Osteocyte (in vitro differentiated cells): ENCODE data around the gene RCOR1. TPM values are rescaled to one million over a fixed set of nuclear protein-coding genes. Genes with fewer than 3 reads are reported as not detected.

Source experiments
- DNase-seq: peaks from one replicate; pipeline ENCODE4 v3.0.0; 2021; ENCODE audit warnings: mixed read lengths; ENCODE audit not compliant: unreplicated experiment; ENCODE audit errors: extremely low spot score
- H3K27ac Mint-ChIP-seq: one replicate; pipeline ENCODE4 v1.8.0; 2021; ENCODE audit warnings: mild to moderate bottlenecking, mixed read lengths; ENCODE audit not compliant: unreplicated experiment
- H3K27me3 Mint-ChIP-seq: one replicate; pipeline ENCODE4 v1.8.0; 2021; ENCODE audit warnings: mixed read lengths; ENCODE audit not compliant: unreplicated experiment
- H3K36me3 Mint-ChIP-seq: one replicate; pipeline ENCODE4 v1.8.0; 2021; ENCODE audit warnings: mixed read lengths; ENCODE audit not compliant: unreplicated experiment
- H3K4me1 Mint-ChIP-seq: one replicate; pipeline ENCODE4 v1.8.0; 2021; ENCODE audit warnings: mixed read lengths; ENCODE audit not compliant: unreplicated experiment
- H3K4me3 Mint-ChIP-seq: one replicate; pipeline ENCODE4 v1.8.0; 2021; ENCODE audit warnings: mild to moderate bottlenecking, moderate library complexity, mixed read lengths; ENCODE audit not compliant: unreplicated experiment
- H3K9me3 Mint-ChIP-seq: one replicate; pipeline ENCODE4 v1.8.0; 2021; ENCODE audit warnings: mixed read lengths; ENCODE audit not compliant: unreplicated experiment
- CTCF ChIP-seq: fragments of 200-600 bp; sonication (generic); IDR thresholded peaks from 2 replicates; pipeline ENCODE4 v1.5.0; 2021; ENCODE audit warnings: antibody characterized with exemption, mild to moderate bottlenecking, moderate library complexity
- total RNA-seq: library from RNA; stranded (reverse); gene quantifications from 2 replicates; pipeline ENCODE4 v1.2.1, GENCODE V29; 2021

RCOR1 gene
- total RNA-seq, 1 donor from 2014 or later = 23.6 TPM

GRCh38 chr14:102672410-102672960, 80.0 kb downstream of the RCOR1 start:
- Mint-ChIP-seq H3K4me3 (no peak overlapping the region), H3K27ac (no peak overlapping the region), H3K27me3 (no peaks in the 10 kb centered on the region), H3K9me3 (peaks cover 6% of the 10 kb centered on the region), H3K36me3 (peaks cover 2% of the 10 kb centered on the region), H3K4me1 (peaks cover 8% of the 10 kb centered on the region)
- no peak for TF ChIP-seq CTCF
- no peak for DNase-seq

- Mint-ChIP-seq H3K27me3 (no peaks in the 10 kb centered on the region), H3K9me3 (peaks cover 6% of the 10 kb centered on the region), H3K4me1 (peaks cover 2% of the 10 kb centered on the region), H3K36me3 (peaks cover 2% of the 10 kb centered on the region), H3K27ac (no peak overlapping the region), H3K4me3 (no peak overlapping the region)
- DNase-seq = no peak
- no peak for TF ChIP-seq CTCF
Observed at GRCh38 chr14:102675396-102675795, 82.9 kb downstream of the RCOR1 start.

- Mint-ChIP-seq H3K27me3 (no peaks in the 10 kb centered on the region), H3K9me3 (no peaks in the 10 kb centered on the region), H3K4me1 (peaks cover 2% of the 10 kb centered on the region), H3K4me3 (no peak overlapping the region), H3K27ac (no peak overlapping the region), H3K36me3 (peaks cover 4% of the 10 kb centered on the region)
- no peak for DNase-seq
- TF ChIP-seq CTCF = no peak
Observed at GRCh38 chr14:102678394-102678793, 85.9 kb downstream of the RCOR1 start.

GRCh38 chr14:102683399-102684297, 91.2 kb downstream of the RCOR1 start:
- no peak for DNase-seq
- Mint-ChIP-seq H3K4me1 (peaks cover 2% of the 10 kb centered on the region), H3K9me3 (no peaks in the 10 kb centered on the region), H3K4me3 (no peak overlapping the region), H3K36me3 (peaks cover 4% of the 10 kb centered on the region), H3K27ac (no peak overlapping the region), H3K27me3 (no peaks in the 10 kb centered on the region)
- TF ChIP-seq CTCF = no peak

GRCh38 chr14:102684298-102684663, 91.8 kb downstream of the RCOR1 start:
- Mint-ChIP-seq H3K27ac (no peak overlapping the region), H3K27me3 (no peaks in the 10 kb centered on the region), H3K36me3 (peaks cover 4% of the 10 kb centered on the region), H3K9me3 (no peaks in the 10 kb centered on the region), H3K4me3 (no peak overlapping the region), H3K4me1 (peaks cover 2% of the 10 kb centered on the region)
- TF ChIP-seq CTCF = no peak
- DNase-seq = no peak
